ENCODE results near the gene ACYP1.

The ACYP1 gene

DNA sequence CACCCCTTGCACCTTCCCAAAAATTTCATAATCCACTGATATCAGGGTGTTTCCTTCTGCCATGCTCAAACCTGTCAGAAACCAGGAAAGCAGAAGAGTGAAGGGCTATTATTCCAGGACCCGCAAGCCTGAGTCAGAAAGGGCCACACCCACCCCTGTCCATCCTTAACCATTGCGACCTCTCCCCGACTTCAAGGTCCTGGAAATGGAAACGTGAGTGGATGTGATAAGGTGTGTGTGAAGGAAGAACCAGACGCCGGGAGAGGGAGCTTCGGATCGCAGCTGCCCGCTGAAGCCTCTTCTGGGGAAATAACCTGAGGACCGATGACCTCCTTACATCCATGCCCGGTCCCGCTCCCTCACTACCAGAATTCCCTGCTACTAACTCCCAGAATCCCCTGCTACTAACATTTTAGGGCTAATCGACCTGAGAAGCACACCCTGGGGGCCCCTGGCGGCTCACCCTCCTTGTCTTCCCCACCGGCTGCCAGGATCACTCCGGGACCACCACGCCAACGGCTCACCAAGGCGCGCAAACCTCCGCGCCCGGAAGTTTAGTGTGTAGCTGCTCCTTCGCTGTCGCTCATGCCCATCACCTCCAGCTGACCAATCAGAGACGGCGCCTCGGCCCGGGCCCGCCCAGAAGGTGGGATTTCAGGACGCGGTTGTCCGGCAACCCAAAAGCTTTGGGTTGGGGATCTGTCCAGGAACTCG lies at the start of gene ACYP1:
Gene ACYP1 (minus strand): TSS at position 534 of the 714 bp plus-strand sequence. CDS start 471 bp downstream, at position 63.
- peak; percentile 89 for DNase-seq (ENCODE audit: low read depth)

DNA sequence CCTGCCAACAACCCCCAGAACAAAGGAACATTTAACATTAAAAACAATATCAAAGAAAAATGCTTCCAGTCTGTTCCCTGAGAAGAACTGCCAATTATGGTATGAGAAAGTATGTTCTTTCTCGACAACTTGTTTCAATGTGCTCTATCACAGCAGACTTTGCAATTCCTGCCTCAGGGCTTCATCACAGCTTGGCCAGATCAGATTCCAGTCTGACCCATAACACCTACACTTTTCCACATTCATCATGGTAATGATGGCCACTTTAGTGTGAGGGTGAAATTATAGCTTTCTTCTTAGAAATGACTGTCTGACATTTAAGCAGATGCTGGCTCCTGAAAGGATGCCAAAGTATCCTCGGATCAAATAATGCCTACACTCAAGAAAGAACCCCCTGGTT lies 46.1 kb upstream of the ACYP1 start:
- DNase-seq (ENCODE audit: low read depth) = no peak

DNA sequence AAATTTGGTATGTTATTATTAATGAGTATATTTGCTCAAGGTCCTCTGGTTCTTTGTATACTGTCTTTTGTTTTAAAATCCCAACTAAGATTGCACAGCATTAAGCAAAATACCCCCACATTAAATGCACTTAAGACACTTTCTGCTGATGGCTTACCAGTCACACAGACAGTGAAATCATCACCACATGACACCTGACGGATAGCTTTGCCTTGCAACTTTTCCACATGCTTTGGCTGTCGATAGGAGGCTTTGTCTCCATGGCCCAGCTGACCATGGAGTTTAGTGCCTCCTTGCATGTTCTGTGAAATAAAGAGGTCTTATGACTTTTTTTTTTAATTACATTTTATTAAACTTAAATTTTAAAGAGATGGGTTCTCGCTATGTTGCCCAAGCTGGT lies 43.4 kb upstream of the ACYP1 start:
- no peak for DNase-seq (ENCODE audit: low read depth)

DNA sequence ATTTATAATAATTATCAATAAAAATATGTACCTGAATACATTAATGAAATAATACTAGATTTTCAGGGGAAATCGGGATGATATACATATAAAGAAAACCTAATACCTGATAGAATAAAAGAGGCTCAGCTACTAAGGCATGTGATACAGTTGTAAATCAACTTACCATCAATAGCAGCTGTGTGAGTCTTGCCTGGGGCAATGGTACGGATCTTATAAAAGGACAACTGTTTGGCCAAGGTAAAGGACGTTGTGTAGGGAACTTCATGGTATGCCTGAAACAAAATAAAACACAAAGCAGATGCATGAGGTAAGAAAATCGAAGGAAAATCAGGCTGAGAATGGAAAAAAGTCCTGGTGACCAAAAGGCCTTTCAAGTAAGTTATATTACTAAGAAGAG lies 37.7 kb upstream of the ACYP1 start:
- DNase-seq (ENCODE audit: low read depth) = no peak

DNA sequence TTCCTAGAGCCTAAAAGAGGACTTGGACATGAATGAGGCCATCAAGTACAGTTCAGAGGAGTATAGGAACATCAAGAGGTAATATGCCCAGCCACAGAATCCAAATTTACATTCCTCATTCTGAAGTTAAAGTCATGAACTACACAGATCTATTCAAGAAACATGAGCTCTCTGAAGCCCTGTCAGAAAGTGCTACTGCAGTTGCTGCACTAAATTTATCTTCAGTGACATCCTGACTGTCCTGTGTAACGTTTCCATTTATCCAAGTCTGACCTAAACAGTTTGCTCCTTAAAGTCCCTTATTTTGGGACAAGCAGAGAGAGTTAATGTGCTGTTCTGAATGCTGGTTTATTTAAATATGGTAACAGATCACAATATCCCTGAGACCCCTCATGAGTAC lies 34.9 kb upstream of the ACYP1 start:
- DNase-seq (ENCODE audit: low read depth) = no peak

DNA sequence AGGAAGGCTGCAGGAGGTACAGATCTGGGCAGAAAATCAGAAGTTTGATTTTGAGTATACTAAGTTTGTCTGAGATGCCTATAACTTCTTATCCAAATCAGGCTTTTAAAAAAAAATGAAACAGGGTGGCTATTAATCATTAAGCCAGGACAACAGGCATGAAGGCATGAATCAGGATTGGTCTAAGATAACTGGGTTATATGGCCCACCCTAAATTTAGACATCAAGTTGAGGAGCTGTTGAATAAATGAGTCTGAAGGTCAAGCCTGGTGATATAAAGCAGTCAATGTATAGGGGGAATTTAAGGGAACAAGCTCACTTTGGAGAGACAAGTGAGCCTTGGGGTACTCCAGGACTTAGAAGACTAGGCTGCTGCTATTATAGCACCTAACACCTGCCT lies 34.4 kb upstream of the ACYP1 start:
- DNase-seq (ENCODE audit: low read depth) = no peak

DNA sequence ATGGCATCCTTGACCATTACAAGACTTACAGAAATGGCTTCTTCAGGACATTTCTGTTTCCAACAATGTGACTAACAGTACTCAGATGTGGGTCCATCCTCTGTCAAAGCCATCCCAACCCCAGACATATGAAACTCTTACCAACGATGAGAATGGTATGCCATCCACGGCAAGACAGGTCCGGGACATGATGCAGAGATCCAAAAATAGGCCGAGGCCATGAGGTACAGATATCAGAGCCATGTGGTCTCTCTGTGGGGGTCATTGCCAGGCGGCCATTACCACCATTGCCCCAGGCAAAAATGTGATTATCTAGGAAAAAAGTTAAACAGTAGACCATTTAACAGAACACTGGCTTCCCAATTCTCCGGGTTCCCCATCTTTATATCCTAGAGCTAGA lies 33.1 kb upstream of the ACYP1 start:
- DNase-seq (ENCODE audit: low read depth) = no peak

DNA sequence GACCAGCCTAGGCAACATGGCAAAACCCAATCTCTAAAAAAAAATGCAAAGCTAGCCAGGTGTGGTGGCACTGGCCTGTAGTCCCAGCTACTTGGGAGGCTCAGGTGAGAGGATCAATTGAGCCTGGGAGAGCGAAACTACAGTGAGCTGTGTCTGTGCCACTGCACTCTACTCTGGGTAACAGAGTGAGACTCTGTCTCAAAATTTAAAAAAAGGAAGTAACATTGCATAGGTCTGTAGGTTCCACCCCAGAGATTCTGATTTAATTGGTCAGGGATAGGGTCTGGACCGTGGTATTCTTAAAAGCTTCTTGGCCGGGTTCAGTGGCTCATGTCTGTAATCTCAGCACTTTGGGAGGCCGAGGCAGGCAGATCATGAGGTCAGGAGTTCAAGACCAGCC lies 31.9 kb upstream of the ACYP1 start:
- DNase-seq (ENCODE audit: low read depth) = no peak

DNA sequence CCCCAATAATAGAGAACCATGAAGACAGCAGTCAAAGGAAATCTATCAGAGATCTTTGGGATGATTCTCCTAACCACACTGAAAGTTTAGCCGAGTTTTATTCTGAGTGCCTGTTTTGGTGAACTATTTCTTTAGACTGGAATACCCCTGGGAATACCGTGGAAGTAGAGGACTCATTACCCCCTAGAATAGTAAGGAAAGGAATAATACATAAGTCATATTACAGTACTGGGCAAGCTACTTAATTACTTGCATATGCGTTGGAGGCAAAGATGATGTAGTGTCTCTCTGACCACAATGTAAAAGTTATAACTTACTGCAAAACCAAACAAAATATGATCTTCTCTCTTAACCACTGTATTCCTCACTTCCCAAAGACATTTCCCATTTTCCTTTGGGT lies 31.1 kb upstream of the ACYP1 start:
- DNase-seq (ENCODE audit: low read depth) = no peak

DNA sequence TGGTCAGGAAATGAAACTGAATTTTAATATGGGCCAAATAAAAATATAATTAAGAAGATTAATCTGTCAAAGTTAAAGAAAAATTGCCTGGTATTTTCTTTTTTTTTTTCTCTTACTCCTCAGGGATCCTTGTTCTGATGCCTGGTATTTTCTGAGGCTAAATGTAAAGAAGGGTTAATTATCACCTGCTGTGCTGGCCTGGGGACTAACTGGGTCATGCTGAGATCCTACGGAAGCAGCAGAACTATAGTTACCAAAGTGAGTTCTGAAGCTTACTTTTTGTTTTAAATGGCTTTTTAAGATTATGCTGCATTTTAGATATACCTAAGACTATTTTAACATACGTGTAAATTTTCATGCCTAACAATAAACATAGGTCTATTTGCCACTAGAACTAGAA lies 28.9 kb upstream of the ACYP1 start:
- no peak for DNase-seq (ENCODE audit: low read depth)

DNA sequence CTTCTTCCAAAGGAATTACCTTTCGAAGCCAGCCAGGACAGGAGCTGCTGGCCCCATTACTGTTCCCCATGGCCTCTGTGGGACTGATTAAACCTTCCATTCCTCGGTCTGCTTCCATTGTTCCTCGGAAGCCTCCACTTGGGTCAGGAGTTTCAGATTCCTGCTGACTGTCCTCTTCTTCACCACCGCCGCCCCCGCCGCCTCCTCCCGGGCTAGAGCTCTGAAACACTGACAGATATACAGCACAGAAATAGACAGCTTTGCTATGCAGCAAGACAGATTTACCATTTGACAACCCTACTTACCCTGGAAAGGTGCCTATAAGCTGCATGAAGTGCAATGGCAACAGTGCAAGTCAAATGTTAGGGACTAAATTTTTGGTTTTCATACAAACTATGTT lies 27.4 kb upstream of the ACYP1 start:
- no peak for DNase-seq (ENCODE audit: low read depth)

DNA sequence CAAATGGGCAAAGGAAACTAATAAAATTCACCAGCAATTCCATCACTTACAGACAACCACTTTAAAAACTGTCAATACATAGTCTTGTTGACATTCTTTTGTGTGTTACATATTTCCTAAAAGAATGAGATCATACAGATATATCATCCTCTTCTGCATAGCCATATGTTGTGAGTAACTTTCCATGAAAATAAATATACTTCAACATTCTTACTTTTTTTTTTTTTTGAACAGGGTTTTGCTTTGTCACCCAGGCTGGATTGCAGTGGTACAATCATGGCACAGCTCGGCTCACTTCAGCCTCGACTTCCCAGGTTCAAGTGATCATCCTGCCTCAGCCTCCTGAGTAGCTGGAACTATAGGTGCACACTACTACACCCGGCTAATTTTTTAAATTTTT lies 26.5 kb upstream of the ACYP1 start:
- DNase-seq (ENCODE audit: low read depth) = no peak

DNA sequence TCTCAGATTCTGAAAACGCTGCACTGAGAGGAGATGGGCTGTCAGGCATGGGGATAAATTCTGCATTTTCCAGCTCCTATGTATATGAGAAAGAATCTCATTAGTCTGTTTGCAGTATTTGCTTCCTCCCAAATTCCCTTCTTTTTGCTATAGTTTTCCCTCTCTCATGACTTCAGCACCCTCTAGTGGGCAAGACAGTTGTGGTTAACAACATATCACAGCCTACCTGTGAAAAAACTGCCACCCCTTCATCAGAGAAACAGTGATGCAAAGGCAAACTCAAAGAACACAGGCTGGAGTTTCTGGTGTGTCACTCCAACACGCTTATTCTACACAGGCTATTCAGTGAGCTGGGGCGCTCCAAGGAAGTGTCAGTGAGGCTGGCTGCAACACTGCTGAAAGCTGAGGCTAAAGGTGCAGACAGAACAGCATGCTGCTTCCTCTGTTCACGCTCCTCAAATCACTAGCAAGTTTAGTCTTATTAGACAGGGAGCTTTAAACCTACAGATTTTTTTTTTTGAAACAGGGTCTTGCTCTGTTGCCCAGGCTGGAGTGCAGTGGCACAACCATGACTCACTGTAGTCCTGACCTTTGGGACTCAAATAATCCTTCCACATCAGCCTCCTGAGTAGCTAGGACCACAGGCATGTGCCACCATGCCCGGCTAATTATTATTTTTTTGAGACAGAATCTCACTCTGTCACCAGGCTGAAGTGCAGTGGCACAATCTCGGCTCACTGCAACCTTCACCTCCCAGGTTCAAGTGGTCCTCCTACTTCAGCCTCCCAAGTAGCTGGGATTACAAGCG lies 24.9 kb upstream of the ACYP1 start:
- peak; percentile 65 for DNase-seq (ENCODE audit: low read depth)

DNA sequence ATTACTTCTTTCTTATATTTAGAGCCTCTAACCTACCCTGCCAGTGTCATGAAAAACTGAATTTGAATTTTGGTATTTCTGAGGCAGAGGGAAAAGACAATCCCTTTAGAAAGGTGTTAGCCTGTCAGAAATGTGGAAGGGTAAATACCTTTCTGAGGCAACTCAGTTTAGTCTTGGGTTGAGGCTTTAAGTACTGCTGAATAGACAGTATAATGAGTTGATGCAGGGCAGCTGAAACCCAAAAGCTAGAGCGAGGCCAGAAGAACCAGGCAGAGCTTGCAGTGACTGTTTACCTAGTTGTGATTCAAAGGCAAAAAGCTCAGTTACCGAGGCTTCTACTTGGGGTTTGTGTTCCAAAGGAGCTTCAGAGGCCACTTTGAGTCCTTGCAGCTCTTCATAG lies 24.3 kb upstream of the ACYP1 start:
- no peak for DNase-seq (ENCODE audit: low read depth)

DNA sequence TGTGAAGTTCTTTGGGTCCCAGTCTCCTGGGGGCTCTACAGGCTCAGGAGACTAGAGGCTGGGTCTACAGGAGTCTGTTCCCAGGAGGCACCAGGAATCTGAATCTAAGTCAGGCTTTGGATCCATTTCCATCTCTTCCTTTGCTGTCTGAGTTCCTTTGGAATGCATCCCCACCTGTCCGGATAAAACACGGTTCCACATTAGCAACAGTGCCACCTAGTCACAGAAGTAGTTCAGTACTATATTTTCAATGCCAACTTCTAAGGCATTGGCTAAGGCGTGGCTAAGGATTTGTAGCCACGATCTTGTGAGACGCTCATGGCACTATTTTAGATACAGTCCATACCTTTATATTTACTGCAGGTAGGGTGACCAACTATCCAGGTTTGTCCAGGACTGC lies 20.7 kb upstream of the ACYP1 start:
- no peak for DNase-seq (ENCODE audit: low read depth)

DNA sequence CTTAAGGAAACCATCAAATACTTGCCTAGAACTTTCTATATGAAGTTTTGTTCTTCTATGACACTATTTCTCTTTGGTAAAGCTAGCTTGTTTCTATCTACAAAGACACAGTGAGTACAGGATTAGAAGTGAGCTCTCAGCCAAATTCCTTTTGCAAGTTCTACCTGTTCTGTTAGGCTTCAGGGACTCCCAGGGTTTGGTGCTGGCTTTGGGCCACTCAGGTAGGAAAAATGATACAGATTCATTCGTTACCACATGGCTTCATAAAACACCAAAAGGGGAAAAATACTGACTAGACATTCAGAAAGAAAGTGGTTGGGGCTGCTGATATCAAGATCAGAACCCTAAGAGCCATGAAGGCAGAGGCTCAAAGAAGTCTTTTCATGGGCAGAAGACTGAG lies 19.4 kb upstream of the ACYP1 start:
- no peak for DNase-seq (ENCODE audit: low read depth)

DNA sequence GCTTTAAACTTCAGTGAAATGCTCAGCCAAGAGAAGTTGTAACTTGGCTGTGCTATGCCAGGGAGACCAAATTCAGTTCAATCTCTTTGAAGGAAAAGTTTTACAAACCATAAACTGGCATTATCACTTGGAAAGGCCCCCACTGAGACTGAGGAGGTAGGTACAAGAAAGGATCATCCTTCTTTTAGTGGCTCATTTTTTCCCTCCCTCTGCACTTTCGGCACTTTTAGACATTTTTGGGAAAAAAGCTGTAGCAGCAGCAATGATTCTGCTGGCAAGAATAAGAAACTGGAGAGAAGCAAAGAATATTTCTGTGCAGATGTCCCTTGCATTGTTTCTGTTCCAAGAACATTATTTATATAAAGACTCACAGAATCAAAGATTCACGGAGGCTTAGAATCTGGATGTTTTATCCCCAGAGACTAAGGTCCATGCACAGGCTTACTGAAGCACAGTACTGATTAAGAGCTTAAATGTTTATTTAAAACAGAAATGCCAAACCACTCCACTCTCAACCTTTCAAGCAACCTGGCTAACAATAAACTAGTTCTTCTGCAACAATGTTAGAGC lies 17.9 kb upstream of the ACYP1 start:
- no peak for DNase-seq (ENCODE audit: low read depth)

DNA sequence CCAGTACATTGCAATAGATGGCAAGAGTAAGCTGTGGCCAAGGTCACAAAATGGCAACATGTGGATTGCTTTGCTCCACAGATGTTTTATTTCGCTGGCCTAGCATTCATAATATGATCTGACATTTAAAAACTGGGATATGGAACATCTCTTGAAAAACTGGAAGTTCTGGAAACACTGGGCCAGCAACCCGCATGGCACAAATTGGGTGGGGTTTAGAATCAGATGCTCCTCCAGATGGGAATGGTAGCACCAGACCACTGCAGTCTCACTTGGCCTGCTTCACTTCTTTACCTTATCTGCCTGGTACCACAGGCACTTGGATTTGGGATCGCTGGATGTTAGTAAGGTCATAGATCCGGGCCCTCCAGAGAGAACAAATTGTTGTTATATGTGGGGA lies 15.7 kb upstream of the ACYP1 start:
- no peak for DNase-seq (ENCODE audit: low read depth)

DNA sequence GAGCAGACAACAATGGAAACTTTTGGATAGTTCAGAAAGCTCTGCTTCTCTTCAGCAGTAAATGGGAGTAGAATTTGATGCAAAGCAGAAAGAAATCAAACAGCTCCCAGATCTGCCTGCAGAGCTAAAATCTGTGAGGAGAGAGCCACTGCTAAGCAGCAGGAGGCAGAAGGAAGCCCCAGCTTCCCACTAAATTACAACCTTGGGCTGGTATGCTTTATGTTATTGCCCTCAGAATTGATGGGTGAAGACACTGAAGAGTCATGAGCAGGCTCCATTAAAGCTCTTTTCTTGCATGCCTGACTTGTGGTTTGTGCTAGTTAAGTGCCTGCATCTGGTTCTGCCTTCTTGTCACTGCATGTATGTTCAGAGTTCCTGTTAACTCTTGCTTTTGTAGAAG lies 14.0 kb upstream of the ACYP1 start:
- no peak for DNase-seq (ENCODE audit: low read depth)

DNA sequence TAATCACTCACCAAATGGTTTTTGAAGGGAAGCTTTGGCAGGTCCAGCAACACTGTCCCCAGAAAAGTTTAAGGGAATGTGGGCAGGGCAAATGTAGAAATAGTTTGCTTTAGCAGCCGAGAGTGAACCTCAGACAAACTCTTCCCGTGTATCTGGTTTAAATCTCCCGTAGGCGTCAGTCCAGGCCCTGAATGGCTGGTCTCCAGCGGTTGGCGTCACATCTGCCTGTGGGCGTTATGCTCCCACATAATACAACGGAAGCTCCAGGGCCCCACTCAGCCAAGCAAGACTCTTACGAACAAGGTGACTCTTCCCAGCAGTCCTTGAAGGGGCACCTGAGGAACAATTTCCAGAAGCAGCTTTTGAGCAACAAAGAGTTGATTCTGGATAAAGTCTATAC lies 6.6 kb upstream of the ACYP1 start:
- no peak for DNase-seq (ENCODE audit: low read depth)

DNA sequence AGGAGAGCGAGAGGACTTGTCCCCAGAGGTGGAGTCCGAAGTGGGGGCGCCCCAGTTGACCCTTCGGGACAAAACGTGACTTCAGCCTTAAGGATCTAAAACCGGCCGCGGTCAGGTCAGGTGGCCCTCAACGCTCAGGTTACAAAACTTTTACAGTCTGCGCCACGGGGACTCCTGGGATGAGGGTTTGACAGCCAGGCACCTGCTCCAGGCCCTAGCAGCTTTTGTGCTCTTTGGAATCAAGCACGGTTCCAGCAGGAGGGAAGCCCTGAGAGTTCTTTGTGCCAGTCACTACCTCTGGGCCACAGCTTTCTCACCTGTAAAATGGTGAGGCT lies 6.0 kb upstream of the ACYP1 start:
- DNase-seq (ENCODE audit: low read depth) = no peak

DNA sequence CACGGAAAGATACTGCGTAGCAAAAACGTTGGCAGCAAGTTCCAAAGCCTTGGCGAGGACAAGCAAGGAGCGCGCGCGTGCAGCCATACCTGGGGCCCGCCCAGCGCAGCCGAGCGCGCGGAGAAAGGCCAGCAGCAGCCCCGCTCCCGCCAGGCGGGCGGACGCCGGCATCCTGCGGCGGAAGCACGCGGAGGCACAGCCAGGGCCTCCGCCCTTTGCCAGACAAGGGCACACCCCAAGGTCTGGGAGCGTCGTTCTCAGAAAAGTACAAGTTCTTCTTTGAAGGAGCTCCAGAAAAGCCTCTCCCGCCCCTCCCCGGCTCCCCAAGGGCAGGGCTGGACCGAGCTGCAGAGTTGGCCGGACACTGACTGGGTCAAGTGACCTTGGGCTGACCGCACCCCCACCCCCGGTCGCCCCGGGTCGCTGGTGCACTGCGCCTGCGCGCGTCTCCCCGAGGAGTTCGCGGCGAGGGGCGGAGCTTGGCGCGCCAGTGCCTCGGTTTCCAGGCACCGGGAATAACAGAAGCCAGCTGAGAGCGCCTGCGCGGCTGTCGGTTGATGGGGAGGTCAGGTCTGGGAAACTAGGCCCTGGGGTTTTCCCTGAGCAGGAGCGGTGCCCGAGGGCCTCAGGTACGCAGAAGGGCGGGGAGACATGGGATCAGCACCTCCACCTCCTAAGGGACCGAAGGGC lies 5.4 kb upstream of the ACYP1 start, which contains the start of gene ZC2HC1C:
Gene ZC2HC1C (plus strand): TSS at position 521 of the 690 bp plus-strand sequence. CDS start 933 bp downstream, outside the sequence.
- peak; percentile 84 for DNase-seq (ENCODE audit: low read depth)

Data from EH (cell line).